ENCODE measurements around the gene SZT2.
"Not testable (repeated sequence)": the region's sequence is repeated elsewhere in the genome, so short reads cannot be mapped to it uniquely, and the experiment has no call there.

The SZT2 gene

GRCh38 chr1:43499898-43500297 is 110.2 kb downstream of the SZT2 start:
- no peak for DNase-seq

- not testable (repeated sequence) for DNase-seq
Observed at GRCh38 chr1:43501806-43502205, 112.1 kb downstream of the SZT2 start.

GRCh38 chr1:43503534-43503933 is 113.8 kb downstream of the SZT2 start:
- no peak for DNase-seq

All from suppressor macrophage (primary cell).